ENCODE data around the gene SEMA6D. TPM values are rescaled to one million over a fixed set of nuclear protein-coding genes. Genes with fewer than 3 reads are reported as not detected.

The SEMA6D gene
- total and polyA plus RNA-seq, 2 donors (not counting 3 experiments of a cell fraction or from before 2014, with no cell fraction given) = 16.3 to 22.5 TPM

DNA sequence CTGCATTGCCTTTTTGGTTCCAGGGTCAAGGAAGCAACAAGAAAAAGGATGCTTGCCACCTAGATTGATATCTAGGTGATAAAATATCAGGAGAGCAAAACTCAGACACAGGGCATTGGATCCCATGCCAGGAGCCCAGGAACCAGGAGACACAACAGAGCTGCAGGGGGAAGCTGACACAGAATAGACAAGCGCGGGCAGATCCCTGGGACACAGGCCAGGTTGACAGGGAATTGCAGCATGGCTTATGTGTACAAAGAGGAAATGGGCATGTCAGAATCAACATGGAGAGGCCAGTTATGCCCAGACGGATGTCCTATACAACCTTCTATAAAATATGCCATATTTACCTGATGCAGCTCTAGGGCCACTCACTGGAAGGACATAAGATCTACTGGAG lies 84.2 kb downstream of the SEMA6D start:
- Histone ChIP-seq H3K4me3 (replicated peaks in 1 of 3; ENCODE audit: insufficient read depth in 1 of 3, low read depth in 1 of 3, low read length in 3 of 3) (no peak overlapping the region), H3K27me3 (ENCODE audit: control insufficient read depth in 2 of 2, insufficient read depth in 2 of 2, low read length in 2 of 2) (no peaks in the 10 kb centered on the region), H3K4me2 (ENCODE audit: insufficient read depth, low read length) (no peak overlapping the region), H3K9me1 (replicated peaks; ENCODE audit: control insufficient read depth, extremely low read depth, insufficient read depth, low read length) (no peaks in the 10 kb centered on the region), H3K27ac (ENCODE audit: insufficient read depth, low read depth, low read length) (no peak overlapping the region), H3K79me2 (ENCODE audit: control insufficient read depth, insufficient read depth, low read length) (no peaks in the 10 kb centered on the region), H4K20me1 (replicated peaks; ENCODE audit: control insufficient read depth, extremely low read depth, insufficient read depth, low read length) (no peaks in the 10 kb centered on the region), H3K9me3 (replicated peaks; ENCODE audit: control insufficient read depth, insufficient read depth, low read length) (no peaks in the 10 kb centered on the region), H3K4me1 (ENCODE audit: control insufficient read depth, extremely low read depth, insufficient read depth, low read length) (no peaks in the 10 kb centered on the region), H2AFZ (ENCODE audit: low read depth, low read length) (no peak overlapping the region), H3K9ac (replicated peaks; ENCODE audit: extremely low read depth, insufficient read depth, low read length) (no peak overlapping the region), H3K36me3 (ENCODE audit: control insufficient read depth in 2 of 2, extremely low read depth in 1 of 2, insufficient read depth in 2 of 2, low read length in 2 of 2) (no peaks in the 10 kb centered on the region)
- FAIRE-seq (no peak), DNase-seq (ENCODE audit: low read depth, low spot score) (no peak)
- dilution Hi-C loops (cut with MboI; ENCODE audit: extremely low pct_ligation_motif_present, low sequenced_read_pairs) = no loop called here
- CTCF ChIA-PET = interaction anchor here (0.5 to 1.3 kb wide), 3 partner anchors 9 to 1662 kb away, joined by 3 read pairs; no protein-coding TSS in a partner anchor
- BruUV-seq (replicated peaks) = no TSS peak
- POLR2A ChIA-PET = no interaction called here
- intact Hi-C loops (cut with micrococcal nuclease) = no loop called here
- TF ChIP-seq EZH2 (IDR thresholded peaks at IDR 0.05; ENCODE audit: borderline replicate concordance, low read depth, low read length, severe bottlenecking) (no peak), POLR2AphosphoS5 (IDR thresholded peaks at IDR 0.05; ENCODE audit: insufficient read depth, low read depth, low read length) (no peak), GATA2 (IDR thresholded peaks at IDR 0.05; ENCODE audit: insufficient read depth, insufficient read length, low read depth, low read length) (no peak), JUN (IDR thresholded peaks at IDR 0.05; ENCODE audit: borderline replicate concordance, insufficient read depth, insufficient read length, low read depth) (no peak), MYC (IDR thresholded peaks at IDR 0.05; ENCODE audit: low read depth, low read length) (no peak), FOS (IDR thresholded peaks at IDR 0.05; ENCODE audit: borderline replicate concordance, insufficient read depth, low read length) (no peak), MAX (IDR thresholded peaks at IDR 0.05; ENCODE audit: insufficient read depth, insufficient read length) (no peak), POLR2A (IDR thresholded peaks at IDR 0.05; ENCODE audit: low read depth, low read length) (no peak)
- TF ChIP-seq, protein P1, sequence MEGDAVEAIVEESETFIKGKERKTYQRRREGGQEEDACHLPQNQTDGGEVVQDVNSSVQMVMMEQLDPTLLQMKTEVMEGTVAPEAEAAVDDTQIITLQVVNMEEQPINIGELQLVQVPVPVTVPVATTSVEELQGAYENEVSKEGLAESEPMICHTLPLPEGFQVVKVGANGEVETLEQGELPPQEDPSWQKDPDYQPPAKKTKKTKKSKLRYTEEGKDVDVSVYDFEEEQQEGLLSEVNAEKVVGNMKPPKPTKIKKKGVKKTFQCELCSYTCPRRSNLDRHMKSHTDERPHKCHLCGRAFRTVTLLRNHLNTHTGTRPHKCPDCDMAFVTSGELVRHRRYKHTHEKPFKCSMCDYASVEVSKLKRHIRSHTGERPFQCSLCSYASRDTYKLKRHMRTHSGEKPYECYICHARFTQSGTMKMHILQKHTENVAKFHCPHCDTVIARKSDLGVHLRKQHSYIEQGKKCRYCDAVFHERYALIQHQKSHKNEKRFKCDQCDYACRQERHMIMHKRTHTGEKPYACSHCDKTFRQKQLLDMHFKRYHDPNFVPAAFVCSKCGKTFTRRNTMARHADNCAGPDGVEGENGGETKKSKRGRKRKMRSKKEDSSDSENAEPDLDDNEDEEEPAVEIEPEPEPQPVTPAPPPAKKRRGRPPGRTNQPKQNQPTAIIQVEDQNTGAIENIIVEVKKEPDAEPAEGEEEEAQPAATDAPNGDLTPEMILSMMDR (IDR thresholded peaks at IDR 0.05; ENCODE audit: extremely low read depth in 1 of 2, insufficient read depth in 1 of 2, low read depth in 1 of 2, low read length in 2 of 2) = no peak

Measured in endothelial cell of umbilical vein (primary cell).